Measurements from ENCODE around the gene PADI4.

The PADI4 gene

DNA sequence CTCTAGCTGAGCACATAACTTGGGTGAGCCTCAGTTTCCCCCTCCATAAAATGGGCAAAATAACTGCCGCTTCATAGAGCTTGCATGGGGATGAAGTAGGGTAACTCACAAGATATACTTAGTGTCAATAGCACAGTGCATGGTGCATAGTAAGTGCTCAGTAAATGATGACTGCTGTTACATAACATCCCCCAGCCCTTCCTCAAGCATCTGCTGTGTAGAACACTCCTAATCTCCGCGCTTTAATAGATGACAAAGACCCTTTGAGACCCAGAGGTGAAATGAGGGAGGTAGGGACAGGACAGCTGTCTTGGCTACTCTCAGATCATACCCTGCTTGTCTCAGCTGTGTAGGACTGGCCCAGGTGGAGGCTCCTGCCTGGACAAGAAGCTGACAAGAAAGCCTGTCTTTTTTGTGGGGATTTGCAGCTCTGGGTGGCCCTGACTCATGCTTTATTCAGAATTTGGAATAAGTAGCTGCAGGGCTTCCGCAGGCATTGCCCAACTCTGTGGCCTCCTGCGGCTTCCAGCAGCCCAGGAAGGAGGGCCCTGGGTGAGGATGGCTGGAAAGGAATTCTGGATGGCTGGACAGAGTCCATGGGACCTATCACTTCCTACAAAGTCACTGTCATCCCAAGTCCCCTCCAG lies 20.7 kb upstream of the PADI4 start:
- DNase-seq: no peak

DNA sequence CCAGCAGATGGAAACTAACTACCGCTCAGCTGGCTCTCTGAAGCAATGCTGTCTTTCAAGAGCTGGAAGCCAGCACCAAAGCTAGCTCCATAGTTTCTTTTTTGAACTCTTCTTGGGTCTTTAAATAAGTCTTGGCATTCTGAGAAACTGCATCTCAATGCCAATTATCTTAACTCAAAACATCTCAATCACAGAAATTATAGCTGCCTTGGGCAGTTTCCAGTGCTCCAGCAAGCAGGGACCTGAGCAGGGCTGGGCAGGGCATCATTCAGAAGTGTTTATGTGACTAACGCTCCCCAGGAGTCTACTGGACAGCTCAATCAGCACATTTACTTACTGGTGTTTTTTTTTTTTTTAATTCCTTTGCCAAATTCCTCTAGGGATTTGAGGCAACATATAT lies 18.3 kb upstream of the PADI4 start:
- DNase-seq: no peak

DNA sequence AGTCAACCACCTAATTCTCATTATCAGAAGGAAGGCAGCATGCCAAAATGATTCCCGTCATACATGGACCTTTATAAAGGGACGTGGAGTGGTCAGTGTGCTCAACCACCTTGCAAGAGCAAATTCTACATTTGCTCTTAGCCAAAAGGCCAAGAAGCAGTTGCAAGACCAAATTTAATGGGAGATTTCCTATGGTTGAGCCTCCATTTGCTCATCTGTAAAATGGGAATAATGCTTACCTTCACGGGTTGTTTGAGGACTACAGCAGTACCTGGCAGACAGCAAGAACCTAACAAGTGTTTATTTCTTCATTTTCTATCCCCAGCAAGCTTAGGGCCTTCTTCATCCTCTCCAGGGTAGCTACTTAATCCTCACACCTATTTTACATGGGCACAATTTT lies 17.4 kb upstream of the PADI4 start:
- no peak for DNase-seq

DNA sequence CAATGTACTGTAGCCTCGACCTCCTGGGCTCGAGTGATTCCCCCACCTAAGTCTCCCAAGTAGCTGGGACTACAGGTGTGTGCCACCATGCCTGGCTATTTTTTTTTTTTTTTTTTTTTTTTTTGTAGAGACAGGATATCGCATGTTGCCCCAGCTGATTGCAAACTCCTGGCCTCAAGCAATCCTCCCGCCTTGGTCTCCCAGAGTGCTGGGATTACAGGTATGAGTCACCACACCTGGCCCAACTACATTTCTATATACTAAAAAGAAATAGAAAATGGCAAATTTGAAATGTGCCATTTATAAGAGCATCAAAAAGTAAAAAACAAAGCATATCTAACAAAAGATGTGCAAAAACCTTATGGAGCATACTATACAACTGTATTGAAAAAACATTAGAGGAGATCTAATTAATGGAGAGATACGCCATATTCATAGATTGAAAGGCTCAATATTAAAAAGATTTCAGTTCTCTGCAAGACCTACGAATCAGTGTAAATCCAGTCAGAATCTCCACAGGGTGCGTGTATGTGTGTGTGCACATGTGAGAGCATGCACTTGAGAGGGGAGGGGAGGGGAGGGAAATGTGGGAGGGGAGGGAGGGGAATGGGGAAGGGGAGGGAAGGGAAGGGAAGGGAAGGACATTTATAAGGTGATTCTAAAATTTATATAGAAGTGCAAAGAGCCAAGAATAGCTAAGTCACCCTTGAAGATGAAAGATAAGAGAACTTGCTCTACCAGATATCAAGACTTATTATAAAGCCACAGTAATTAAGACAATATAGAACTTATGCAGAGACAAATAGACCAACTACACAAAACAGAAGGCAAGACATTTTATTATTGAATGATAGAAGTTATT lies 15.5 kb upstream of the PADI4 start:
- DNase-seq: no peak

DNA sequence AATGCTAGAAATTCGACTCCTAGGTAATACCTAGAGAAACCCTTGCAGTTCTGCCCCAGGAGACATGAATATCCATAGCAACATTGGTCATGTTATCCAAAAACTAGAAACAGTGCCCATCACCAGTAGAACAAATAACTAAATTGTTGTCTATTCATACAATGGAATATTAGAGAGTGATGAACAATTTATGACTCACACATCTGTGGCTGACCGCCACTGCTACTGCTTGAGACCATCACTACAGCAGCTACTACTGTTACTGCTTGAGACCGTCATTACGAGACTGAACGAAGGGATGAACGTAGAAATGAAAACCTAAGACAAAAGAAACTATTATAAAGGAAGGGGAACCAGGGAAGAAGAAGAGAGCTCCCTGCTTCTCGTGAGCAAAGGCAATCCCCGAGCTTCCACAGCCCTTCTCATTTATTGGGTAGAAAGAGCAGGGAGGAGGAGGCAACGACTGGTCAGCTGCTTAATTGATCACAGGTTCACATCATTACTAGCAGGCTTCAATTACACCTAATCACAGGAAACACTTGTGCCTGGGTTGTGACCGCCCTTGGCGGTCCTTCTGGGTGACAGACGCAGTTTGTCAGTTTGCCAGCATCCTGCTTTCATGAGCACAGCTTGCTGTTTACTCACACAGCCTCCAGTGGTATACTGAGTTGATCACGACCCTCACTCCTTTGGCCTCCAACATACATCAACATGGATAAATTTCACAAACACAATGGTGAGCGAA lies 14.1 kb upstream of the PADI4 start:
- DNase-seq: peak; percentile 18

DNA sequence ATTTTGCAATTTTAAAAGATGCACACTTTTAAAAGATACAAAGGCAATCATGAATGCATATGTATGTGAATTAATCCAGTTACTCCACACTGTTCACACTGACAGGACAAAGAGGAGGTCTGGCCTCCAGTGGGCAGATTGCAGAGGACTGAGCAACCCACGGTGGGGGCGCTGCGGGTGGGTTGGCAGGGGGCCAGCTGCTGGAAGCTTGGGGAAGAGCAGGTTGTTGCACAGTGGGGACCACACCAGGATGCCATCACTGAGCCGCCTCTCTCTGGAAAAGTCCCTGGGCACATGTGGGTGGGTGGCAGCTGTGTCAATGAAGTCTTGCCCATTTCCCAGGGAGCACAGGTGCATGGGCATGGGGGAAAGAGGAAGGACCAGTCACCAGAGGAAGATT lies 12.7 kb upstream of the PADI4 start:
- no peak for DNase-seq

DNA sequence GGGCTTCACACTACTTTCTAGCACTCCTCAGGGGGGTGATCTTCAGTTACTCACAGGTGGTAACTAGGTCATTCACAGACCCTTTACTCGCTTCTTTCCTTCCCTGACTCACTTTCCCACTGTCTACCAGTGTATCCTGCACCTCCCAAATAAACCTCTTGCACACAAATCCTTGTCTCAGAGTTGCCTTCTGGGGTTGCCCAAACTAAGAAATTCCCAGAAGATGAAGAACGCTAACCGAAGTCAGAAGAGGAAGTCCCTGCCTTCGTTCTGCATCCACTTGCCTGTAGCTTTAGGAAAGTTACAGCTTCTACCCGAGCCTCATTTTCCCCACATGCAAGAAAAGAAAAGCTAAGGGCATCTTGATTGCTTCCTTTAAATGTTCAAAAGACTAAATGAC lies 11.9 kb upstream of the PADI4 start:
- DNase-seq: no peak

DNA sequence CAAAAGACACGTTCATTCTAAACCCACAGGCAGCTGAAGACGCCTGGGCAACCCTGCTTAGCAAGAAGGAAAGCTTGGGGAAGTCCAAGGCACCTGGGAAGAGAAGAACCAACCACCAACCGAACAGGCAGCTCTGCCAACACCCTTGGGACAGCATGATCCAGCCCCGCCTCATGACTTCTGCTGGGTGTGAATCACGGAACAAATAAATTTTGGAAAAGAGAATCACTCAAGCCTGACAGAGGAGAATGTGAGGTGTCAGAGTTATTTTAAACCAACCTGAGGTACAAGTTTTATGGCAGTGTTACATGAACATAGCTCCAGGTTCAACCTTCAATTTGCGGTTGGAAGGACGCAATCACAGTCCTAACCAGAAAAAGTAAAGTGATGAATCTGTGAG lies 10.0 kb upstream of the PADI4 start:
- DNase-seq: no peak

DNA sequence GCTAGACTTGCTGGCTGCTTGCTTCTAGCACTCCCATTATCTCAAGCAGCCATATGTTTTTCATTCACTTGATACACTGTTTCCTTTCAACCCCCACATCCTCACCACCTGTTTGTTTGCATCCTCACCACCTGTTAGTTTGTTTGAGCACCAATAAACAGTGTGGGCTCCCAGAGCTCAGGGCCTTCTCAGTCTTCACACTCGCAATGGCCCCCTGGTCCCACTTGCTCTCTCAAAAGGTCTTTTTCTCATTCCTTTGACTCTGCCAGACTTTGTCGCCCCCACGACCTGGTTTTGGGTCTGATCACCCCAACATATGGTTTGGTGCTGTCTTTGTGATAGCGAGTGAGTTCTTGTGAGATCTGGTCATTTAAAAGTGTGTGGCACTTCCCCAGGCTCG lies 6.2 kb upstream of the PADI4 start:
- no peak for DNase-seq

DNA sequence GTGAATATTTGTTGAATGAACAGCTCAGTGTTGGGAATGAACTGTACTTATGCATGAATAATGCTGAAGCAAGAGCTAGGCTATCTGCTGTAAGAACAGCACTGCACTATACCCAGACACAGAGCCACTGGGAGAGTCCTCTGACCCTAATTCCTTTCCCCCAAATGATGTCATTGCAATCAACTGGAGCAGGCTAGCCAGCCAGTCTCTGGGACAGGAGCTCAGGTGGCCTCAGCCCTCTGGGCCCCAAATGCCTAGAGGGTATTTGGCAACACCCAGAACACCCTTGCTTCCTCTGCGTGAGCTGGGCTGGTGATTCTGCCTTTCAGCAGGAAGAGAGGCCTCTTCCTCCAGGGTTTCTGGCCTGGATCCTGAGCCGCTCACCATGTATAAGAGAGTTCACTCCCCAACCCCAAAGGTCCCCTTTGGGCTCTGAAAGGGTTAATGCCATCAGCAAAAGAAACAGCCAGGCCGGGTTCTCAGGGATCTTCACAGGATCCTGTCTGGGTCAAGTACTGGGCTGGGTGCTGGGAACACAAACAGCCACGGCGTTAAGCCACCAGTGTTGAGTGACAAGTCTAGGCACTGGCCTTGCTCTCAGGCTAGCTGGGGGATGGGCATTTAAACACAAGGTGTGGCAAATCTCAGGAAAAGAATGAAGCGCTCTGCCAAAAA lies 3.7 kb upstream of the PADI4 start:
- no peak for DNase-seq

DNA sequence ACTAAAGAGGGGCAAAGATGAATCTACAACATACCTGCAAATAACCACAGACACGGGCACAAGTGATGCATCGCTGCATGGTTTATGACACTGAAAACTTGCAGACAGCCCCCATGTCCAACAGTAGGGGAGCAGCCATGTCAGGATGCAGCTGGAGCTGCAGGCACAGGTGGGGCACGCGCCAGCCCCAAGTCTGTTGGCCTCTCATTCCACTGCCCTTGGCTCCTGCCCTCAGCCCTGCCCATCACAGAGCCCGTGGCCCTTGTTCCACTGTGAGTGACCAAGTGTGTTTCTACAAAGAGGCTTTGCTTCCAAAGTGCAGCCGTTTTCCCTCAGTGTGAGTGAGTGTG lies 3.2 kb upstream of the PADI4 start:
- no peak for DNase-seq

DNA sequence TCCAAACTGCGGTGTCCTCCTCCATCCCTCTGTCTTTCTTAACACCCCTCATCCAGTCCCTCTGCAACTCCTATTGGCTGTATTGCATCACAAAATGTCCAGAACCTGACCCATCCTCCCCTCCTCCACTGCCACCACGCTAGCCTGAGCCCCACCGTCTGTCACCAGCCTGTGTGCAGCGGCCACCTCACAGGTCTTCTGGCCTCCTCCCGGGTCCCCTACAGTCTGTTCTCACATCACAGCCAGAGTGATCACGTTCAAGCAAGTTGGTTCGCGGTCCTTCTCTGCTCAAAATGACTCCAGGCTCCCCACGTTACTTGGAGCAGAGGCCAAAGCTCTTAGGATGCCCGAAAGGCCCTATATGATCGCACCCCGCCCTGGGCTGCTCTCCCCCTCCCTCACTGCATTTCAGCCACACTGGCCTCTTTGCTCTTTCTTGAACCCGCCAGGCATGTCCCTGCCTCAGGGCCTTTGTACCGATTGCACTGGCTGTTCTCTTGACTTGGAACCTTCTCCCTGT lies 2.4 kb upstream of the PADI4 start:
- no peak for DNase-seq

DNA sequence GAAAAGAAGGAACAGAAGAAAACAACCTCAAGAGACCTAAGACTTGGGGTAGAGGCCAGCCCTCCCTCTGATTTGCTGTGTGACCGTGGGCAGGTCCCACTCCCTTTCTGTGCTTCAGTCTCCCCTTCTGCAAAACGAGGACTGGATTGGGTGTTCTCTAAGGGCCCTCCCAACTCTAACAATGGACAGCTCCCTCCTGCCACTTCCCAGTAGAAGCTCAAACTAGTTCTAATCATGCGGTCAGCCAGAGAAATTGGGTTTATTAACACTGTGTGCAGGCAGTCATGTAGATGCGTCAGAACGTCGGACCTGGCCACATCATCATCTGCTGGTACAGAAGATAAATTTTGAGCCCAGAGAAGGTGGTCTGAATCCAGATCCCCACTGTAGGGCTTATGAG lies 1.6 kb upstream of the PADI4 start:
- no peak for DNase-seq

DNA sequence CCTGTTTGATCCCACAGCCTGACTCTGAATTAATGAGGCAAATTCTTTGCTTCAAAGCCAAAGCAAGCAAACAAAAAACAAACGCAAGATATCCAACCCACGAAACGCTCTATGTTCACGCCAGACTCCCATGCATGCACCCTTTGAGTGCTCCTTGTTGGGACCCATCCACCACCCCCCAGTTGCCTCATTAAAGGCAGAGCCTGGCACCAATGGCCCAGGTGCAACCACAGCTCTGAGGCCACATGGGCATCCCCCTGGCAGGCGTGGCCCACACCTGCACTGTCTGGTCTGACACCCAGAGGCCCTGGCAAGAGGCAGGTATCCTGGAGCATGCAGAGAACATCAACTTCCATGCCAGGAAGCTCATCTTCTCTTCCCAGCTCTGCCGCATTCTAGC lies 1.1 kb upstream of the PADI4 start:
- no peak for DNase-seq

DNA sequence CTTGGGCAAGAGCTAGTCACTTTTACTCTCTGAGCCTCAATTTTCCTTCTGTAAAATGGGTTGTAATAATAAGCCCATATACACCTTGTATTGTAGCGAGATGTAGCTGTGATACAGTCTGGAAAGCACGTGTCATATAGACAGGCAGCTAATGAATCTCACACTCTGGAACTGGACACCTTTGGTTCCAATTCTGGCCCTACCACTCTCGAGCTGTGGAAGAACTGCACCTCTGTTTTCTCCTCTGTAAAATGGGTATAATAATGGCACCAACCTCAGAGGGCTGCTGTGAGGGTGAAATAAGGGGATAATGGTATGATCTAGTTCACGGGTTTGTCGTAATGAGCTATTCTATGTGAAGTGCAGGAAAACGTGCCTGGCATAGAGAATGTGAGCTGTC lies 668 bp upstream of the PADI4 start:
- no peak for DNase-seq

DNA sequence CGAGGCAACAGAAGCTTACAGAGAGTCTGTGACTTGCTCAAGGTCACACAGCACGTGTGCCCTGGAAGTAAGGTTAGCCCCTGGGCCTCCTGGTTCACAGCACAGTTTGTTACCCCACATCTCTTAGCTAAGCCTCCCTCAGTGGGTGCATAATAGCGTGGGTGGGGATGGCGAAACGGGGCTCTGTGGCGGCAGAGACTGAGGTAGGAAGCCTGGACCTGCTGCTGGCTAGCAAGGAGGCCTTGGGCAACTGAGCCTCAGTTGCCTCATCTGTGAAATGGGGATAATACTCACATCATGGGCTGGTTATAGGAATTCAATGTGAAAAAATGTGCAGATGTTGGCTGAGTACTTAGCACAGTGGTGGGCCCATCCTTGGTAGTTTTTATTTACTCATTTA lies 596 bp downstream of the PADI4 start:
- DNase-seq: no peak

DNA sequence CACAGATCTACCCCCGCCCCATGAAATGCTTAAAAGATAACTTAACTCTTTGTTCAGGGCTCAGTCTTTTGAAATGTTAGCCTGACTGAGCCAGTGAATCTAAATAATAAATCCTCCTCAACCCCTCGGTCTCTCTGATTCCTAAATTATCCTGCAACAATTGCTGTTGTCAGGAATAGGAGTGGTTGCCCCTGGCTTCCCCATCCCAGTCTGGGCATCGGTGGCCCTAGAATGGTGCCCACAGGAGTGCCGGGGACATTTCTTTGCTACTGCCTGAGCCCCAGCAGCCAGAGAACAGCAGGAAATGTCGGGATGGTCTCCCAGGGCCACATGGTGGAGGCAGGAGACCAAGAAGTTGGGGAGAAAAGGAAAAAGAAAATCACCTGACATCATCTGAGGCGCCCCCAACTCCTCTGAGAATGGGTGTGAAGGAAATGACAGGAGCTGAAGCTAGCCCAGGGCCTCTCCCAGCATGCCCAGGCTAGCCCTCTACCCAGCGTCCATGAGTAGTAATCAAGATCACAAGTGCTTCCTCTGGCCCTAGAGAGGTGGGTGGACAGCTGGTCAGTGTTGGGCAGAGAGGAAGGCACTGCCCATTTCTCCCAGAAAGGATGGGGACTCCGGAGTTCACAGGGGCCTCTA lies 1.6 kb downstream of the PADI4 start:
- DNase-seq: no peak

DNA sequence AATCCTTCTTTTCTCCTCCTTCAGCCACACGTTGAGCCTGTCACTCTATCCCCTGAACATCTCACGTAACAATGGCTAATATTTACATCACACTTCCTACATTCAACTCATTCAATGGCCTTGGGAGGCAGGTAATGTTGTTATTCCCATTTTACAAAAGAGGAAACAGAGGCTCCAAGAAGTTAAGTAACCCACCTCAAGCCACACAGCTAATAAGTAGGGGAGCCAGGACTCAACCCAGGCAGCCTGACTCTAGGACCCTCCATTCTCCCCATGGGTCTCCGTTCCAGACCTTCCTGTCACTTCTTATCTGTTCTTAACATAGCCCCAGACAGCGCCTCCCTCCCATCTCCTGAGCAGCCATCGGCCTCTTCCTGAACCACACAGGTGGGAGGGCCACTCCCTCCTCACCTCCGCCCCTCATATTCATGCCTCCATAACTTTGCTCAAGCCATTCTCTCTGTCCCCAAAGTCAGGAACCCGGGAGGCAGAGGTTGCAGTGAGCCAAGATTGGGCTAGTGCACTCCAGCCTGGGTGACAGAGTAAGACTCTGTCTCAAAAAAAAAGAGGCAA lies 2.2 kb downstream of the PADI4 start:
- DNase-seq: no peak

DNA sequence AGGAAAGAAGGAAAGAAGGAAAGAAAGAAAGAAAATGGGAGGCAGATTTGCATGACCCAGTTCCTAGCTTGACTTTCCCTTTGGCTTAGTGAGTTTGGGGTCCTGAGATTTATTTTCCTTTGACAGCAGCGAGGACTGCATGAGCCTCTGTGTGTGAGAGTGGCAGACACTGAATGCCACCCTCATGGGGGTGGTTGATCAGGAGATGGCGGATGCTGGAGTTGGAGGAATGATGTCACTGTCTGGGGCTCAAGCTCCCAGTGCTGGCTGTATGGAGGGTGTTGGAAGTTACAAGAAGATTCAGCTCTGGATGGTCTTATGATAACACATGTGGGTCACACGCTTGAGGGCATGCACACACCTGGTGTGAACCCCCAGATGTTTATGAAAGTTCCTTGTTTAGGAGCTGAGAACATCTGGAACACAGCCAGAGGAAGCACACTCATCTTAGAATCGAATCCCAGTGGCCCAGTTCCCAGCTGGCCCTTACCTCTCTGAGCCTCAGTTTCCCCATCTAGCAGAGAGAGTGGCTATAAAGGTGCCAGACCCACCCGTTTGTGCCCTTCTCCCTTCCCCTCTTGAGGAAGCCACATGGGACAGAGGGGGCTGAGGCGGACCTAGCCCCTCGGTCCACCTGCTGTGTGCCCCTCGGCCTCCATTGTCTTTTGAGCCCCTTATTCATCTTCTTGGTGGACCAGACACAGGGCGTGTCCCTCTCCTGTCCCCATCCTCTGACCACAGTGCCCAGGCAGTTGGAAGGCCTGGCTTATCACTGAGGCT lies 5.7 kb downstream of the PADI4 start:
- no peak for DNase-seq

DNA sequence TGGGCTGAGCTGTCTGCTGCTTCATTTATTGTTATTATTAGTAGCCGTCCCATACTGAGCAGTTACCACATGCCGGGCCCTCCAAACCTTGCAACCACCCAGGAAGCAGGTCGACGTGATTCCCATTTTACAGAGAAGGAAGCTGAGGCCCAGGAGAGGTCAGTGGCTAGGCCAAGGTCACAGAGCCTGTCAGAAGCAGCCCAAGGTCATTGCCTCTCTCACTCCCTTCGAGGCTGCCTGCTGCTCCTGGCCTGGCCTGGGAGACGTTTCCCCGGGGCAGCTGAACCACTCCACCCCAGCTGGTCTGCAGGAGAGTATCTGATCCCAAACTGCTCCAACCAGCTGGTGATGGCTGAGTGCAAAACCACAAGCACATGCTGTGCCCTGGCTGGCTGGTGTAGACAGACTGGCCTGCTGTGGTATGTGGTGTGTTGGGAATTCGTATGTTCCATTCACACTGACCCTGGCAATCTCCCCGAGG lies 6.5 kb downstream of the PADI4 start:
- no peak for DNase-seq

DNA sequence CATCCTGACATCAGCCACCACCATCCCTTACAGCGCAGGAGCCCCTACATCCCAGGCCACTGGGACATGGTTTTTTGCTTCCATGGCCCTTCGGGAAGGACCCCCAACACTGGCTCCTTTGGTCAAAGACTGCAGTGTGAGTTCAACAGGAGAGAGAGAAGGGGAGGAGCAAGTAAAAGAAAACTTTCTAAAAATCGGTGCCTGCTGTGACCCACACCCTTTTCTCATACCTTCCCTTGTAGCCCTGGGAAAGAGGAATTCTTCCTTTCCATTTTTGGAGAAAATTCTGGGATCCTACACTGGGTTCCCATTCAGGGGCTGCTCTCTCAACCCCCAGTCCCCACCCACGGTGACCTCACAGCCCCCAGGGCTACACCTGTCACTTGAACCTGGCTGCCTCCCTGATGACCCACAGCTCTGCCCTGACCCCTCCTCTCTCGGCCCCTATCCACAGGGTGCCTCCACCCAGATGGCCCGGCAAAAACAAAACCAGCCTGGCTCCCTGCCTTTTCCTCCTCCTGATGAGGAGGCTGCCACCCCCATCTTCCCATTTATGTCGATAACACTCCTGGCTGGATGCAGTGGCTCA lies 7.6 kb downstream of the PADI4 start:
- DNase-seq: no peak
